DMS 273 (cell line): ENCODE data around the gene CMPK2.

Experiments
- DNase-seq: peaks from one replicate; lab custom pipeline; 2025; ENCODE audit not compliant: unreplicated experiment; lab: John Stamatoyannopoulos, UW

The CMPK2 gene

GRCh38 chr2:6845312-6845711, 20.4 kb downstream of the CMPK2 start:
- peak; percentile 42 for DNase-seq

DNA sequence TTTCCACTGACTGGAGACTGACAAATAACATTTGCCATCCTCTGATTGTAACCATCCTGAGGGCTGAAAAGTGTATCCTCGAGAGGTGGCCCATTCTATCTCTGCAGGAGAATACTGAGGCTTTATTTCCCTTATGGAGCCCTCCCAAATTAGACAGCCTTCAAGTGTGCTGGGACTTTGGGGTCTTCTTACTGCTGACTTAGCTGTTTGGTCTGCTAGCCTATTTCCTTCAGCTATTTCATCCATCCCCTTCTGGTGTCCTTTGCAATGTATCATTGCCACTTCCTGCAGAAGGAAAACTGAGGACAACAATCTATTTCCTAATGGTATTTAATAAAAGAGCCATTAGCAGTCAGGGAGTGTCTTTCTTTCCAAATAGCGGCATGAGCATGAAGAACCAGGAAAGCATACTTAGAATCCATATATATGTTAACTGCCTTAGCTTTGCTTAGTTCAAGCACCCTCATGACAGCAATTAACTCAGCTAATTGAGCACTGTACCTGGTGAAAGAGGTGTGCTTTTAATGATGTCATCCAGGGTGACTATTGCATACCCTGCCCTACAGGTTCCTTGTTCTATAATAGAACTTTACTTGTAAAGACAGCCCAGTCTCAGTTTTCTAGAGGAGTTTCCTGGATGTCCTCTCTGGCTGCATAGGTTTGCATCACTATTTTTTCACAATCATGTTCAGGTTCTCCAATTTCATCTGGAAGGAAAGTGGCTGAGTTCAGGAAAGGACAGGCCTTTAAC, 24.0 kb downstream of the CMPK2 start:
- DNase-seq: no peak

GRCh38 chr2:6838673-6839319, 26.9 kb downstream of the CMPK2 start:
- no peak for DNase-seq

GRCh38 chr2:6835467-6835866, 30.2 kb downstream of the CMPK2 start:
- DNase-seq: no peak

GRCh38 chr2:6834163-6834562, 31.5 kb downstream of the CMPK2 start:
- DNase-seq: no peak

DNA sequence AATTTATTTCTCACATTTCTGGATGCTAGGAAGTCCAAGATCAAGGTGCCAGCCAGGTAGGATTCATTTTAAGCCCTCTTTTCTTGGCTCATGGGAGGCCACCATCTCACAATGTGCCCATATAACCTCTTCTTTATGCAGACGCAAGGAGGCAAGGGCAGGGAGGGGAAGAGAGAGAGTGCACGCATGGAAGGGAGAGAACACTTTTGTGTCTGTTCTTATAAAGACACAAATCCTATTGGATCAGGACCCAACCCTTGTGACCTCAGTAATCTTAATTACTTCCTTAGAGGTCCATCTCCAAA, 32.5 kb downstream of the CMPK2 start:
- DNase-seq: no peak

DNA sequence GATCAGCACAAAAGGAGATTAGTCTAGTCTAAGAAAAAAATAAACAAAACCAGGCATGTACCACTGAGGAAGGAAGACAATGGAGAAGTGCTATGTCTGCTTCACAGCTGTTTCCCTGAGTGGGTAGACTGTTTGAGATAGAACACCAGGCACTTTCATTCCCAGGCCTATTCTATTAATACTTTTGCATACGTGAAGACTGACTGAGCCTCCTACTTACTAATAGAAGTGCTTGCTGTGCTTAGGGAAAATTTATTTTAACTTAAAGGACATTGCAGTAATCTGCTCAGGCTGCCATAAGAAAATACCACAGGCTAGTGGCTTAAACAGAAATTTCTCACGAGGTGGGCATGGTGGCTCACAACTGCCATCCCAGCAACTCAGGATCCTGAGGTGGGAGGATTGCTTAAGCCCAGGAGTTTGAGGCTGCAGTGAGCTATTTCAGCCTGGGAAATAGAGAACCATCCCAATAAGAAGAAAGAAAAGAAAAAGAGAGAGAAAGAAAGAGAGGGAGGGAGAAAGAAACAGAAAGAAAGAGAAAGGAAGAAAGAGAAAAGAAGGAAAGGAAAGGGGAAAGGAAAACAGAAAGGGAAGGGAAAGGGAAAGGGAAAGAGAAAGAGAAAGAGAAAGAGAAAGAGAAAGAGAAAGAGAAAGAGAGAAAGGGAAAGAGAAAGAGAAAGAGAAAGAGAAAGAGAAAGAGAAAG, 33.0 kb downstream of the CMPK2 start:
- no peak for DNase-seq

- no peak for DNase-seq
These were observed 34.5 kb downstream of the CMPK2 start for GRCh38 chr2:6831229-6831628.

- peak; percentile 56 for DNase-seq
These were observed 37.5 kb downstream of the CMPK2 start for GRCh38 chr2:6828299-6828584.

GRCh38 chr2:6827566-6828298, 38.0 kb downstream of the CMPK2 start:
- no peak for DNase-seq

GRCh38 chr2:6826081-6826913, 39.4 kb downstream of the CMPK2 start:
- DNase-seq: peak; percentile 60

GRCh38 chr2:6824962-6825361, 40.7 kb downstream of the CMPK2 start:
- DNase-seq: no peak

DNA sequence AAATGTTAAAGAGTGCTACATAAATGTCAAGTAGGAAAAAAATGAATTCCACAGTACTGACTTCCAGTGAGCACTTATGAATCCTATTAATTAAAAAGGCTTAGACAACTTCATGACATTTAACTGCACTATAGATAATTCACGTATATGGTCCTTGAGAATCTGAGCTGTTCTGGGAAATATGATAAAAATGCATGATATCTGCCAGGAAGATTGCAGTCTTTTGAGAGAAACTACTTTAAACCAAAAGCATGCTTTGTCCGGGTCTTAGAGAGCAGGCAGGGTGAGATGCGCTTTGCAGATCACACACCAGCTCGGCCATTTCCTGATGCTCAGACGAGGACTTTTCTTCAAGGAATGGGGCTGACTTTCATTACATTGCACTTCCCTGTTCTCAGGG, 42.6 kb downstream of the CMPK2 start:
- no peak for DNase-seq

DNA sequence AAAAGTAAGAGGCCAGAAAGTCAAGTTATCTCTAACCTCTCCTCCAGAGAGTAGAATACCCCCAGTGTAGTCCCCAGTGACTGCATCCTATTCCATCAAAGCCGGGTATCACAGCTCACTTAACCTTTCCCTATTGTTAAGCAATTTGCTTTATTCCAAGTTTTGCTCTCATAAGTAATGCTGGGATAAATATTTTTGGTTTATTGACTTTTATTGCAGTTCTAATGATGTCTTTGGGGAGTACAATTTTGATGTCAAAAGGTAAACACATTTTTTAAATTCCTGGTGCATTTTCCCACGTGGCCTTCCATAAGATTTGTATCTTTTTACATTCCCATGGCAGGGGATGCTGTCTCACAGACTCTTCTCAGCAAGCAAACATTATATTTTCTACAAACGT, 43.3 kb downstream of the CMPK2 start:
- DNase-seq: no peak

DNA sequence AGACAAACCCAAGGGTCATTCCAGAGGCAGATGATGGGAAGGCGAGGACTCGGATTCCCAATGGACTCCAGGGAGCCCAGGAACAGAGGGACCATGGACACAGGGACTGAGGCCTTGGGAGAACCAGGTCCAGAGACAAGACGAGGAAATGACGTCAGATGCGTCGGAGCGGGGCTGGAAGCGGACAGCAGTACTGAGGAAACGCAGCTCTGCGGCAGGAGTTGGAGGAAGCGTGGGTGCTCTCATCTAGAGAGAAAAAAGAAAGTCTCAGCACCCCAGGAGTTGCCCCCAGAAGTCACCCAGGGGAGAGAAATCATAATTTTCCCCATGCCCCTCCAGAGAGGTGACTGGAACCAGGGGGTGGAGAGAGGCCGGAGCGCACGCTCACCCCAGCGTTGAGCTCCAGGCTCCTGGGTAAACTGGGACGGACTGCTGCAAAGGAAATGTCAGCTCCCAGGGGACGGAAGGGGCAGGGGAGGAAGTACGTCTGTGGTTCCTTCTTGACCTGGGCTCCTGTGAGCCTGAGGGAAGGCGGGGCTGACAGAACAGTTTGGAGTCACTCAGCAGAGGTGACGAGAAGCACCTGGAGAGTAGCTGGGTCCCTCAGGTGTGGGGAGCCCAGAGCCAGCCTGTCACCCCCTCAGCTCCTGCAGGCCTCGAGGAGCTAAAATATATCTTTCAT, 44.7 kb downstream of the CMPK2 start:
- DNase-seq: no peak

DNA sequence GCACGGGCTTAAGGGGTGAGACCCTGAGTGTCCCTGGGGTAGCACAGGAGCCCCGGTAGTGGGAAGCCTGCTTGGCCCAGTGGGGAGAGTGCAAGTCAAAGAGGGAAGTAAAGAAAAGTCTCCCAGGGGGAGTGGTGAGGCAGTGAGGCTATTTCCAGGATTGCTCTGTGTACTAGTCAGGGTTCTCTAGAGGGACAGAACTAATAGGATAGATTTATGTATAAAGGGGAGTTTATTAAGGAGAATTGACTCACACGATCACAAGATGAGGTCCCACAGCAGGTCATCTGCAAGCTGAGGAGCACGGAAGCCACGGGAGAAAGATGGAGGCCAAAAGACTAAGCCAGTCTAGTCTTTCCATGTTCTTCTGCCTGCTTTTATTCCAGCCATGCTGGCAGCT, 45.5 kb downstream of the CMPK2 start:
- DNase-seq: no peak

GRCh38 chr2:6819668-6820067, 46.0 kb downstream of the CMPK2 start:
- DNase-seq: no peak

DNA sequence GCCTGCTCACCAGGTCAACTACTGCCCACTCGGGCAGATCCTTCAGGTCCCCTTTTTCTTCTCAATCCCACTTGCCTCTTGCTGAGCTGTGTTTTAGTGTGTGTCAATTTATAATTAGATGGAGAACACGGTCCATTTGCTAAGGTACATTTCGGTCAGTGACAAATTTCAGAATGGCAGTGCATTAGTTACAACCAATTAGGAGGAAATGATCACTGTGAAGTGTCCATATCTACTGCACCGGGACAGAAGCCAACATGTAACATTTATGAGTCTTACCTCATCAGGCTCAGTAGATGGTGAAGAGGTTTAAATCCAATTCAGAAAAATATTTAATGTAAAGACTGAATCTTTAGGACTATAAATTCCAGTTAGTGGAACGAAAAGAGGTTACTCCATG, 47.7 kb downstream of the CMPK2 start:
- no peak for DNase-seq

DNA sequence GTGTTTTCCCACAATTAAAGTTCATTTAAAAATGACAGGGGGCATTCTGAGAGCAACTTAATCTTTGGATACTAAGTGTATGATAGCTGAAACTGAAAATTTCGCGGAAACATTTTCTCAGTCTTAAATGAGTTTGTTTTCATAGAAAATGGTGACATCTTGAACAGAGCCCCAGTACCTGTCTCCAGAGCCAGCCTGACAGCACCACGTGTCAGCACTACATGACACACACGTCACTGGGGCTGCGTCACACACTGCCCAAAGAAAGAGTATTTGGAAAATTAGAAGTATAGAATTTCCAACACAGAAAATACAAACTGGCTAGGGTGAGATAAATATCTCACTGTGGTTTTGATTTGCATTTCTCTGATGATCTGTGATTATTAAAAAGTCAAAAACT, 50.8 kb downstream of the CMPK2 start:
- DNase-seq: no peak

DNA sequence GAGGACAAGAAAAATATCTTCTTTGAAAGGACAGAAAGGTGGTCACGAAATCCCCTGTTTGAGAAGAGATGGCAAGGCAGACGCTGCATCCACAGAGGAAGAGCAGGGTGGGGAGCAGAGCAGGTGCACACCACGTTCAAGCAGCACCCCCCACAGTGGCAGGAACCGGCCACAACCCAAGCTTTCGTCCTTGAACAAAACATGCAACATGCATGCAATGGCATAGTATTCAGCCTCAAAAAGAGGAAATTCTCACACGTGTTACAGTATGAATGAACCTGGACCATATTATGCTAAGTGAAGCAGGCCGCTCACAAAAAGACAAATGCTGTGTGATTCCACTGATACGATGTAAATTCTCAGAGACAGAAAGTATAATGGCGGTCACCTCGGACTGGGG, 51.4 kb downstream of the CMPK2 start:
- no peak for DNase-seq

- no peak for DNase-seq
These were observed 52.1 kb downstream of the CMPK2 start for GRCh38 chr2:6813573-6813972.
